ENCODE results near the gene PRORP. TPM values are rescaled to one million over a fixed set of nuclear protein-coding genes. Genes with fewer than 3 reads are reported as not detected.

The PRORP gene
- polyA plus RNA-seq, 1 of the 3 experiments (the other 2 are of a cell fraction): 17.9 TPM

- H3K4me1 ChIP-seq (ENCODE audit: control insufficient read depth in 1 of 2, insufficient read depth in 2 of 2, low read depth in 1 of 2, low read length in 1 of 2): peaks cover 8 to 12% of the 10 kb centered on the region in 2 experiments; a peak in 3 of 4 replicates
- POLR2A ChIA-PET: interaction anchor here (1.7 kb wide), 1 partner anchor 703 kb away, joined by 4 read pairs; the partner anchor contains the start of gene BRMS1L
- WGBS (ENCODE audit: low lambda C conversion rate): 63% methylated on average over 3 of the region's 3 CpGs
- peak overlapping the region; percentile 81 for H3K4me3 ChIP-seq (ENCODE audit: low read depth in 2 of 2, low read length in 1 of 2)
- TF ChIP-seq IRF3 (IDR thresholded peaks at IDR 0.05; ENCODE audit: low read depth, low read length): no peak
- TF ChIP-seq USF2 (IDR thresholded peaks at IDR 0.05; ENCODE audit: borderline replicate concordance, low read depth, low read length): no peak
- no peak for TF ChIP-seq RCOR1 (IDR thresholded peaks at IDR 0.05; ENCODE audit: low read length)
- no peak for TF ChIP-seq JUND (IDR thresholded peaks at IDR 0.05)
- TF ChIP-seq RFX5 (IDR thresholded peaks at IDR 0.05; ENCODE audit: low read length): no peak
- TF ChIP-seq TEAD4 (IDR thresholded peaks at IDR 0.05; ENCODE audit: borderline replicate concordance, insufficient read depth): no peak
- H3K79me2 ChIP-seq (ENCODE audit: insufficient read depth): peaks cover 55% of the 10 kb centered on the region; the same call in 1 of the 2 replicates
- no peak for DNase-seq
- H4K20me1 ChIP-seq (ENCODE audit: insufficient read depth): no peaks in the 10 kb centered on the region
- peak overlapping the region in 1 of 2 experiments; percentile 98; a peak in 1 of 4 replicates for H3K27ac ChIP-seq (ENCODE audit: low read depth in 2 of 2, low read length in 1 of 2)
- CTCF ChIA-PET: interaction anchor here (0.6 to 2.0 kb wide), 4 partner anchors 18 to 692 kb away, joined by 3 to 8 read pairs (median 4); partner anchors contain the start of gene NFKBIA
- no peaks in the 10 kb centered on the region for H3K27me3 ChIP-seq (ENCODE audit: insufficient read depth)
- peaks cover 6% of the 10 kb centered on the region for H3F3A ChIP-seq (replicated peaks; ENCODE audit: insufficient read depth)
- peaks cover 0 to 14% of the 10 kb centered on the region in 2 experiments for H3K36me3 ChIP-seq (replicated peaks in 1 of 2; ENCODE audit: control insufficient read depth in 1 of 2, insufficient read depth in 2 of 2, low read length in 1 of 2)
- H3K9me3 ChIP-seq: no peaks in the 10 kb centered on the region
- H3K9me2 ChIP-seq: no peaks in the 10 kb centered on the region
- peak overlapping the region; percentile 90 for H3K9ac ChIP-seq
- H2AFZ ChIP-seq (ENCODE audit: low read depth): peak overlapping the region; percentile 90
- peak overlapping the region; percentile 86 for H3K4me2 ChIP-seq
Observed at GRCh38 chr14:35123388-35123703, 994 bp downstream of the PRORP start.

GRCh38 chr14:35124127-35124526 is 1.8 kb downstream of the PRORP start:
- H3K4me2 ChIP-seq: peak overlapping the region; percentile 86
- no peak overlapping the region for H2AFZ ChIP-seq (ENCODE audit: low read depth)
- no peak for TF ChIP-seq RXRA (IDR thresholded peaks at IDR 0.05; ENCODE audit: borderline replicate concordance, low read depth)
- TF ChIP-seq SMC3 (IDR thresholded peaks at IDR 0.05; ENCODE audit: low read depth, low read length): no peak
- no peak for TF ChIP-seq FOXM1 (IDR thresholded peaks at IDR 0.05; ENCODE audit: low read depth)
- TF ChIP-seq USF2 (IDR thresholded peaks at IDR 0.05; ENCODE audit: borderline replicate concordance, low read depth, low read length): no peak
- no peak for TF ChIP-seq TEAD4 (IDR thresholded peaks at IDR 0.05; ENCODE audit: borderline replicate concordance, insufficient read depth)
- no peak for TF ChIP-seq RFX5 (IDR thresholded peaks at IDR 0.05; ENCODE audit: low read length)
- TF ChIP-seq YY1 (IDR thresholded peaks at IDR 0.05; ENCODE audit: low read depth): no peak
- no peak for TF ChIP-seq CHD2 (IDR thresholded peaks at IDR 0.05; ENCODE audit: low read length, partially characterized antibody)
- TF ChIP-seq RCOR1 (IDR thresholded peaks at IDR 0.05; ENCODE audit: low read length): no peak
- no peak for TF ChIP-seq TAF1 (IDR thresholded peaks at IDR 0.05; ENCODE audit: borderline replicate concordance, low read depth, low read length)
- no peak for TF ChIP-seq NFIC (IDR thresholded peaks at IDR 0.05; ENCODE audit: borderline replicate concordance)
- no peak for TF ChIP-seq PBX3 (IDR thresholded peaks at IDR 0.05)
- no peak for TF ChIP-seq TCF12 (IDR thresholded peaks at IDR 0.05)
- no peak for TF ChIP-seq NRF1 (IDR thresholded peaks at IDR 0.05; ENCODE audit: low read depth, low read length)
- no peak for TF ChIP-seq ELF1 (IDR thresholded peaks at IDR 0.05)
- no peak for TF ChIP-seq EP300 (IDR thresholded peaks at IDR 0.05; ENCODE audit: borderline replicate concordance in 1 of 2, low read depth in 1 of 2, low read length in 1 of 2)
- no peak for TF ChIP-seq SIN3A (IDR thresholded peaks at IDR 0.05; ENCODE audit: borderline replicate concordance, low read depth, low read length)
- TF ChIP-seq POLR2AphosphoS5 (IDR thresholded peaks at IDR 0.05; ENCODE audit: low read depth, low read length): no peak
- DNase-seq: no peak
- ChIA-PET CTCF (interaction anchor here (1.0 to 2.0 kb wide), 2 partner anchors 17 to 281 kb away, joined by 4 to 8 read pairs; partner anchors contain the start of gene NFKBIA), POLR2A (interaction anchor here (1.7 kb wide), 1 partner anchor 702 kb away, joined by 4 read pairs; the partner anchor contains the start of gene BRMS1L)
- WGBS (ENCODE audit: low lambda C conversion rate): 94% methylated on average over 1 of the region's 1 CpG
- H3K4me3 ChIP-seq (ENCODE audit: low read depth in 2 of 2, low read length in 1 of 2): no peak overlapping the region
- H3K9ac ChIP-seq: no peak overlapping the region
- peaks cover 8 to 12% of the 10 kb centered on the region in 2 experiments; a peak in 3 of 4 replicates for H3K4me1 ChIP-seq (ENCODE audit: control insufficient read depth in 1 of 2, insufficient read depth in 2 of 2, low read depth in 1 of 2, low read length in 1 of 2)
- H3K27me3 ChIP-seq (ENCODE audit: insufficient read depth): no peaks in the 10 kb centered on the region
- H3F3A ChIP-seq (replicated peaks; ENCODE audit: insufficient read depth): peaks cover 6% of the 10 kb centered on the region
- no peaks in the 10 kb centered on the region for H4K20me1 ChIP-seq (ENCODE audit: insufficient read depth)
- no peaks in the 10 kb centered on the region for H3K9me2 ChIP-seq
- H3K79me2 ChIP-seq (ENCODE audit: insufficient read depth): peaks cover 55% of the 10 kb centered on the region; the same call in 1 of the 2 replicates
- peaks cover 0 to 15% of the 10 kb centered on the region in 2 experiments for H3K36me3 ChIP-seq (replicated peaks in 1 of 2; ENCODE audit: control insufficient read depth in 1 of 2, insufficient read depth in 2 of 2, low read length in 1 of 2)
- no peaks in the 10 kb centered on the region for H3K9me3 ChIP-seq
- peak overlapping the region in 1 of 2 experiments; percentile 98; a peak in 1 of 4 replicates for H3K27ac ChIP-seq (ENCODE audit: low read depth in 2 of 2, low read length in 1 of 2)
